DOHH2 (cell line): Measurements from ENCODE around the gene CCND2.

ENCODE experiments used
- CTCF ChIP-seq: fragments of 200-600 bp; sonication (generic); IDR thresholded peaks from one replicate; pipeline ENCODE4 v1.5.1; 2014; ENCODE audit warnings: antibody characterized with exemption, mild to moderate bottlenecking, low read depth, low read length; ENCODE audit not compliant: poor library complexity, severe bottlenecking
- EZH2phosphoT487 ChIP-seq: fragments of 200-600 bp; sonication (generic); IDR thresholded peaks from 2 replicates; pipeline ENCODE4 v1.6.1; 2017; ENCODE audit warnings: borderline replicate concordance, mild to moderate bottlenecking, antibody characterized with exemption, low read length, moderate library complexity, mixed read lengths

- TF ChIP-seq CTCF: no peak
- no peak for TF ChIP-seq EZH2phosphoT487
Measured at GRCh38 chr12:4302881-4303280, 29.3 kb downstream of the CCND2 start.
